Ascending aorta (tissue), 2 donors: ENCODE results near the gene SSH2. TPM values are rescaled to one million over a fixed set of nuclear protein-coding genes. Genes with fewer than 3 reads are reported as not detected.

Experiments used
- DNase-seq, 2 donors: peaks; one replicate each; pipeline ENCODE4 v3.0.0-alpha.2; 2019; ENCODE audit warnings: low spot score in 2 of 2
- H3K27ac ChIP-seq, 2 donors: fragments of 200-600 bp; sonication (generic); one replicate each; pipeline ENCODE4 v1.5.1; 2016 to 2017; ENCODE audit warnings: mild to moderate bottlenecking in 1 of 2
- H3K27me3 ChIP-seq: fragments of 200-600 bp; sonication (generic); one replicate; pipeline ENCODE4 v1.5.1; 2017
- H3K36me3 ChIP-seq, 2 donors: fragments of 200-600 bp; sonication (generic); one replicate each; pipeline ENCODE4 v1.5.1; 2016
- H3K4me1 ChIP-seq, 2 donors: fragments of 200-600 bp; sonication (generic); one replicate each; pipeline ENCODE4 v1.5.1; 2016 to 2017; ENCODE audit warnings: mild to moderate bottlenecking in 1 of 2
- H3K4me3 ChIP-seq, 2 donors: fragments of 200-600 bp; sonication (generic); one replicate each; pipeline ENCODE4 v1.5.1; 2016 to 2017; ENCODE audit warnings: mild to moderate bottlenecking in 1 of 2
- H3K9me3 ChIP-seq, 2 donors: fragments of 200-600 bp; sonication (generic); one replicate each; pipeline ENCODE4 v1.5.1; 2016
- CTCF ChIP-seq, 3 experiments: fragments of 200-600 bp in 2 of 3; fragments of 450-650 bp in 1 of 3; sonication (generic) in 2 of 3; IDR thresholded peaks; one replicate each; pipeline ENCODE4 v1.5.1; 2016 to 2019; ENCODE audit warnings: antibody characterized with exemption in 3 of 3, mild to moderate bottlenecking in 1 of 3, moderate library complexity in 1 of 3
- intact Hi-C: fragments of 100-400 bp; cut with DNase I; formaldehyde crosslinking; loops from one replicate; pipeline ENCODE4 v1.15.1; 2023
- total RNA-seq: library from RNA; depleted of rRNA; stranded (reverse); fragments of >200 nt; gene quantifications from one replicate; pipeline ENCODE4 v1.1.0, GENCODE V29; 2016

SSH2 gene
- total RNA-seq, 1 donor from 2014 or later: 7.9 TPM

GRCh38 chr17:29954405-29954804 is 24.4 kb upstream of the SSH2 start:
- intact Hi-C loops: no loop called here
- H3K4me3 ChIP-seq: no peak overlapping the region
- H3K36me3 ChIP-seq: no peaks in the 10 kb centered on the region
- DNase-seq: no peak
- no peaks in the 10 kb centered on the region for H3K9me3 ChIP-seq
- no peaks in the 10 kb centered on the region for H3K27me3 ChIP-seq
- H3K27ac ChIP-seq: no peak overlapping the region
- no peak for TF ChIP-seq CTCF (IDR thresholded peaks at IDR 0.05)
- no peaks in the 10 kb centered on the region for H3K4me1 ChIP-seq

- intact Hi-C loops: no loop called here
- H3K27me3 ChIP-seq: no peaks in the 10 kb centered on the region
- H3K9me3 ChIP-seq: no peaks in the 10 kb centered on the region
- no peak overlapping the region for H3K4me3 ChIP-seq
- no peaks in the 10 kb centered on the region for H3K4me1 ChIP-seq
- H3K36me3 ChIP-seq: no peaks in the 10 kb centered on the region
- DNase-seq: no peak
- TF ChIP-seq CTCF (IDR thresholded peaks at IDR 0.05): no peak
- no peak overlapping the region for H3K27ac ChIP-seq
Measured at GRCh38 chr17:29949696-29950095, 19.7 kb upstream of the SSH2 start.

- Histone ChIP-seq H3K4me1 (no peaks in the 10 kb centered on the region), H3K9me3 (no peaks in the 10 kb centered on the region), H3K27me3 (no peaks in the 10 kb centered on the region), H3K27ac (no peak overlapping the region), H3K36me3 (no peaks in the 10 kb centered on the region), H3K4me3 (no peak overlapping the region)
- no peak for TF ChIP-seq CTCF (IDR thresholded peaks at IDR 0.05)
- DNase-seq: no peak
- intact Hi-C loops: no loop called here
Measured at GRCh38 chr17:29948448-29949215, 18.6 kb upstream of the SSH2 start.

GRCh38 chr17:29945281-29945680 is 15.3 kb upstream of the SSH2 start:
- no peak for TF ChIP-seq CTCF (IDR thresholded peaks at IDR 0.05)
- no peaks in the 10 kb centered on the region for H3K36me3 ChIP-seq
- intact Hi-C loops: no loop called here
- no peak overlapping the region for H3K27ac ChIP-seq
- DNase-seq: no peak
- no peaks in the 10 kb centered on the region for H3K27me3 ChIP-seq
- no peak overlapping the region for H3K4me3 ChIP-seq
- H3K9me3 ChIP-seq: no peaks in the 10 kb centered on the region
- no peaks in the 10 kb centered on the region for H3K4me1 ChIP-seq

- Histone ChIP-seq H3K36me3 (no peaks in the 10 kb centered on the region), H3K9me3 (no peaks in the 10 kb centered on the region), H3K4me3 (no peak within 1 kb of the TSS), H3K27ac (no peak within 1 kb of the TSS), H3K4me1 (no peaks in the 10 kb centered on the region), H3K27me3 (no peaks in the 10 kb centered on the region)
- no peak for TF ChIP-seq CTCF (IDR thresholded peaks at IDR 0.05)
- intact Hi-C loops: no loop called here
- DNase-seq: no peak
Measured at GRCh38 chr17:29941334-29941733, 11.3 kb upstream of the SSH2 start, which contains the start of gene EFCAB5. TSS of gene EFCAB5 (plus strand) at chr17:29941634. CDS start at chr17:29941797, 163 bp downstream.
